Fibroblast of skin of left biceps (primary cell): Measurements from ENCODE around the gene C9orf153.

Experiments
- DNase-seq, 2 experiments: peaks; one replicate each; pipeline ENCODE4 v3.0.0-alpha.2; 2013; ENCODE audit warnings: low read depth in 2 of 2

C9orf153 gene

GRCh38 chr9:86187121-86187520, 72.3 kb downstream of the C9orf153 start:
- DNase-seq = no peak

DNA sequence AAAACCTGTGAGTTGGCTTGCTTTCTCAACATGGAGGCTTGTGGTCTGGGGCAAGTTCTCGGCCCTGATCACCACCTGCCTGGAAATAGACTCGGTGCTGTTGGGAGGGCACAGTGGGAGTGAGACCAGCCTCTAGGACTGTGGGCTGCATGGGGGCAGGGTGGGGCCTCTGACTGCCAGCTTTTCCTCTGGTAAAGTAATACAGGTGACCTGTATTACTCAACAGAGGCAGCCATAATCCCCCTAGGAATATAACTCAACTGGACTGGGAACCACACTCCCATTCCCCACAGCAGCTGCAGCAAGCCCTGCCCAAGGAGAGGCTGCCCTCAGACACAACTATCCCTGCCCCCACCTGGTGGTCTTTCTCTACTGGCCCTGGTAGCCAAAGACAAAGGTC, 72.8 kb downstream of the C9orf153 start:
- DNase-seq = no peak

GRCh38 chr9:86185872-86186271, 73.6 kb downstream of the C9orf153 start:
- DNase-seq = no peak

DNA sequence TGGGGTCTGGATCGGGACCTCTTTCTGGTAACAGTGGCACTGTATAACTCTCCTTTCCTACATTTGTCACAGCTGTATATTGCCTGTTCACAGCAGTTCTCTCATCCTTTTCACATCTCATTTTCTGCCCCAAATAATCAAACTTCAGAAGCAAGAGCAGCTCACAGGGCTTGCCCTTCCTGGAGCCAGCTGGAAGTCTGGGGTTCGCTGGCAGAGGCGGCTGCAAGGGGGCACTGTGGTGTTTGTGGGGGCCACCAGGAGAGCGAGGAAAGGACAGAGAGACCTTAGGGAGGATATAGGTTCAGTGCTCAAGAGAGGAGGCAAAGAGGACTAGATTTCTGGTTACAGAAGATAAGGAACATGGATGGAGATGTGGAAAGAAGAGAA, 75.3 kb downstream of the C9orf153 start:
- no peak for DNase-seq

- no peak for DNase-seq
Measured at GRCh38 chr9:86183229-86184137, 76.0 kb downstream of the C9orf153 start.

DNA sequence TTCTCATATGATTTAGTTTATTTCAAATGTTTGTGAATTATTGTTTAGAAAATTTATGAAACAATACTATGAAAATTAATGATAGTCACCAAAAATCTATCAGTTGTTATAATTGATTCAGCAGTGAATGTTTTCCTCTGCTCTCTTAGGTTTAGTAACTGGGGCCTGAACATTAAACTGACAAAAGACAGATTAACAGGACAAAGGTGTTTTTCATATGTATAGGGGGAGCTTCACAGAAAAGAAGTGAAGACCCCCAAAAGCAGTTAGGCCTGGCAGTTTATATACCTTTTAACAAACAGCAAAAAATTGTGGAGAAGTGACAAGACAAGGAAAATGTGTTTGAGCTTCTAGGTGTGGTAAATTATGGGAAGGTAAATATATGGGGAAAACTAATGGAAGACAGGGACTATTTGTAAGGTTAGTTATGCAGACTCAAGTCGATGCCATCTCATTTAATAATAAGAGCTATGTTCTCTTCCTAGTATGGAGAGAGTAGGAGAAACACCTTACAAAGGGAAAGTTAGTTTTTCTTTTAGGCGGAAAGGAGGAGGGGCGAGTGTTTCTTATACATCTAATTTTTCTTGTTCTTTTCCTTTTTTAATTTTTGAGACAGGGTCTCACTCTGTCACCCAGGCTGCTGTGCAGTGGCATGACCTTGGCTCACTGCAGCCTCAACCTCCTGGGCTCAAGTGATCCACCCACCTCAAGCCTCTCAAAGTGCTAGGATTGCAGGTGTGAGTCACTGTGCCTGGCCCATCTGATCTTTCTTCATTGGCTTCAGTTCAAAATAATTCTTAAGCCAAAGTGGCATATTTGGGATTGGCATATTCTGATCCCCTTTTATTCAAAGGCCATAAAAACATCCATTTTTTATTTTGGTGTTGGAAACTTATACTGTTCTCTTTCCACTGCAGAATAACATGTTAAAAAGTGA, 77.8 kb downstream of the C9orf153 start:
- no peak for DNase-seq

GRCh38 chr9:86178503-86178902, 81.0 kb downstream of the C9orf153 start:
- DNase-seq = no peak

DNA sequence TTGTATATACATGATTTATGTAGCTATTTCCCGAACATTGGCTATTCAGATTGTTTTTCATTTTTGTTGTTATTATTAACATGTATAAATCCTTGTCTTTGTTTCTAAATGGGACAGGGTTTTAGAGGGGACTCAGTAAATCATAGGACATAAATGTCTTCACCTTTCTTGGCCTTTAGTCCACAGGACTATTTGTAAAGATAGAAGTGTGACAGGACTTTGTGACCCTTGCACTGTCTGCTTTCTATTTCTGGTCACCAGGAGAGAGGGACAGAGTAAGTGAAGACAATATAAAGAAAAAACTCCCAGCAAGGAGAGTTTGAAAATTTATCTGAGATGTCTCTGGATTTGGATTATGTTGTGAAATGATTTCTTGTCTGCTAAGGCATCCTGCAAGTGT, 81.5 kb downstream of the C9orf153 start:
- no peak for DNase-seq

DNA sequence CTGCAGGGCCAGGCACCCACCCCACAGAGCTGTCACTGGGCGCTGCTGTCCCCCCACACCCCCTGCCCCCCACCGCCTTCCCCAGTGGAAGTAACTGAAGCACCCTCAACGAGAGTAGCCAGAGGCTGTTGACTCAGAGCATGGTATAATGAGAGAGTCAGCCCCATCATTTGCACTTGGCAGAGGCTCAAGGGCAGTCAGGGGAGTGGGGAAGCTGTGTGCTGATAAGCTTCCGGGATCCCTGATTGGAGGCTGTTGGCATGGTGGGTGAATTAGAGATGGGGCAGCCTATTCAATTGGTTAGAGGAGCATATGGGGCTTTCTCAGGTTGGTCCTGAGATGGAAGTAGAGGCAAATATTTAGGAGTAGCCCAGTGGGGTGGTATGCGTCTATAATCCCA, 83.0 kb downstream of the C9orf153 start:
- DNase-seq = no peak

DNA sequence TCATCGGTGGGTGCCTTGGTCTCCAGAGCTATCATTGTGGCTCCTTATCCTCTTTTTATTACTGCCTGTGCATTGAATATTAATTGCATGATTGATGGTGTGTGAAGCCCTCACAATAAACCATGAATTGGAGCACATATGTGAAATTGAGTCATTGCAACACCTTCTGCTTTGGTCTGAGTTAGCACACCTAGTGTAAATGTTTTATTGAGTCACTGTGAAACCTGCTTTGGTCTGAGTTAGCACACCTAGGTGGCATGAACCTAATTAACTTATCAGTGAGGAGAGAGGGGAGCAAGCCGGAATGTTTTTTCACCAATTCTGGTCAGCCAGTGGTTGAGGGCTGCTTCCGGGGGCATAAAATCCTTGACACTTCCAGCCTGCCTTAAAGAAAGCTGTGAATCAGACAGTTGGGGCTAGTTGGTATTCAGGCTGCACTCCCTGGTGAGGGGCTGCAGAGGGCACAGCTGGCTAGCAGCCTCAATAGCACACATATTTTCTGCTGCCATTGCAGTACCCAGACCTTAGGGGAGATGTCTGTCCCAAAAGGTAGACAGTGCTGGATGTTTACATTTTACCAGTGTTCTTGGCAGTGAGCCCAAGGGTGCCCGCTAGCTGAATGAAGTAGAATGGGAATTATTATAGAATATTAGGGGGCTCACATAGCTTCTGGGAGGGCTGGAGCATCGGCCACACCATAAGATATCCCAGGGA, 83.6 kb downstream of the C9orf153 start:
- no peak for DNase-seq

DNA sequence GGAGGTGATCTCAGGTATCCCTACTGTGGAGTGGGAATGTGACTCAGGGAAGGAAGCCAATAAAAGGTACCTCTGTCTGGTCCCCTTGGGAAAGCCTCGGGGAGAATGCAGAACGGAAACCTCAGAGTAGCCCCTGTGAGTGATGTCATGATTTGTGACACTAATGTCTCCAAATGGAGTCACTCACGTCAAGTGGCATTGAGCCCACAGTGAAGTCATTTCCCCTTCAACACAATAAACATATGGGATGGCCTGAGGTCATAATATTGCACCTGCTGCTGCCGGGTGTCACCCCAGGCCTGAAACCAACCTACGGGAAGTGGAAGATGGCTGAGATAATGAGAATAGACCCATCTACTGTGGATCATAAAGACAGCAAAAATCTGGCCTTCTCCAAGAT, 84.2 kb downstream of the C9orf153 start:
- no peak for DNase-seq
